Erythroblast (primary cell): ENCODE data around the gene KAT14.

Experiments
- GATA1 ChIP-seq: IDR thresholded peaks from 2 replicates; pipeline ENCODE4 v1.6.1; 2011; ENCODE audit warnings: low read depth, mild to moderate bottlenecking, control low read depth, low read length, moderate library complexity
- POLR2A ChIP-seq: IDR thresholded peaks from 2 replicates; pipeline ENCODE4 v1.6.1; 2011; ENCODE audit warnings: mild to moderate bottlenecking, low read length

- TF ChIP-seq POLR2A (no peak), GATA1 (no peak)
Measured at GRCh38 chr20:18223409-18223808, 85.7 kb downstream of the KAT14 start.
